ENCODE results near the gene COMMD9.

- TF ChIP-seq, protein P1, sequence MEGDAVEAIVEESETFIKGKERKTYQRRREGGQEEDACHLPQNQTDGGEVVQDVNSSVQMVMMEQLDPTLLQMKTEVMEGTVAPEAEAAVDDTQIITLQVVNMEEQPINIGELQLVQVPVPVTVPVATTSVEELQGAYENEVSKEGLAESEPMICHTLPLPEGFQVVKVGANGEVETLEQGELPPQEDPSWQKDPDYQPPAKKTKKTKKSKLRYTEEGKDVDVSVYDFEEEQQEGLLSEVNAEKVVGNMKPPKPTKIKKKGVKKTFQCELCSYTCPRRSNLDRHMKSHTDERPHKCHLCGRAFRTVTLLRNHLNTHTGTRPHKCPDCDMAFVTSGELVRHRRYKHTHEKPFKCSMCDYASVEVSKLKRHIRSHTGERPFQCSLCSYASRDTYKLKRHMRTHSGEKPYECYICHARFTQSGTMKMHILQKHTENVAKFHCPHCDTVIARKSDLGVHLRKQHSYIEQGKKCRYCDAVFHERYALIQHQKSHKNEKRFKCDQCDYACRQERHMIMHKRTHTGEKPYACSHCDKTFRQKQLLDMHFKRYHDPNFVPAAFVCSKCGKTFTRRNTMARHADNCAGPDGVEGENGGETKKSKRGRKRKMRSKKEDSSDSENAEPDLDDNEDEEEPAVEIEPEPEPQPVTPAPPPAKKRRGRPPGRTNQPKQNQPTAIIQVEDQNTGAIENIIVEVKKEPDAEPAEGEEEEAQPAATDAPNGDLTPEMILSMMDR (conservative IDR thresholded peaks at IDR 0.05; ENCODE audit: low read length) = no peak
- TF ChIP-seq EZH2phosphoT487 (IDR thresholded peaks at IDR 0.05; ENCODE audit: borderline replicate concordance) = no peak
Observed at GRCh38 chr11:36240801-36241200, 48.4 kb downstream of the COMMD9 start.
